Neural cell (in vitro differentiated cells): ENCODE measurements around the gene SP5.

Experiments used
- CTCF ChIP-seq: fragments of 450-650 bp; IDR thresholded peaks from 2 replicates; pipeline ENCODE4 v1.5.1; 2014; ENCODE audit warnings: antibody characterized with exemption, mild to moderate bottlenecking, moderate library complexity; ENCODE audit not compliant: poor library complexity, severe bottlenecking
- EP300 ChIP-seq: fragments of 450-650 bp; conservative IDR thresholded peaks from 2 replicates; pipeline ENCODE4 v1.6.1; 2014; ENCODE audit warnings: antibody characterized with exemption, mild to moderate bottlenecking, moderate library complexity; ENCODE audit not compliant: poor library complexity, severe bottlenecking
- EZH2 ChIP-seq: fragments of 200-600, 300-800 bp; shearing (Covaris generic), sonication (generic); IDR thresholded peaks from 2 replicates; pipeline ENCODE4 v1.6.1; 2014; ENCODE audit warnings: antibody characterized with exemption, low read length, borderline replicate concordance, mild to moderate bottlenecking; ENCODE audit not compliant: insufficient read depth, poor library complexity, severe bottlenecking
- MXI1 ChIP-seq: fragments of 450-650 bp; conservative IDR thresholded peaks from 2 replicates; pipeline ENCODE4 v1.6.1; 2014; ENCODE audit warnings: antibody characterized with exemption, mild to moderate bottlenecking; ENCODE audit not compliant: poor library complexity, severe bottlenecking
- POLR2AphosphoS5 ChIP-seq: IDR thresholded peaks from 2 replicates; pipeline ENCODE4 v1.6.1; 2012
- RAD21 ChIP-seq: fragments of 450-650 bp; conservative IDR thresholded peaks from 2 replicates; pipeline ENCODE4 v1.6.1; 2014; ENCODE audit warnings: antibody characterized with exemption, mild to moderate bottlenecking, moderate library complexity
- SMC3 ChIP-seq: fragments of 450-650 bp; conservative IDR thresholded peaks from 2 replicates; pipeline ENCODE4 v1.6.1; 2014; ENCODE audit warnings: antibody characterized with exemption, mild to moderate bottlenecking, moderate library complexity; ENCODE audit not compliant: poor library complexity
- TAF1 ChIP-seq: IDR thresholded peaks from 2 replicates; pipeline ENCODE4 v1.6.1; 2012; ENCODE audit warnings: low read depth
- TF ChIP-seq, protein P1 (sequence below): IDR thresholded peaks from 2 replicates; pipeline ENCODE4 v1.6.1; 2012; ENCODE audit warnings: borderline replicate concordance

- no peak for TF ChIP-seq POLR2AphosphoS5
- TF ChIP-seq CTCF, result no peak
- TF ChIP-seq EP300, result no peak
- TF ChIP-seq EZH2, result no peak
- TF ChIP-seq TAF1, result no peak
- TF ChIP-seq SMC3, result no peak
- TF ChIP-seq RAD21, result no peak
- TF ChIP-seq MXI1, result no peak
- TF ChIP-seq, protein P1, sequence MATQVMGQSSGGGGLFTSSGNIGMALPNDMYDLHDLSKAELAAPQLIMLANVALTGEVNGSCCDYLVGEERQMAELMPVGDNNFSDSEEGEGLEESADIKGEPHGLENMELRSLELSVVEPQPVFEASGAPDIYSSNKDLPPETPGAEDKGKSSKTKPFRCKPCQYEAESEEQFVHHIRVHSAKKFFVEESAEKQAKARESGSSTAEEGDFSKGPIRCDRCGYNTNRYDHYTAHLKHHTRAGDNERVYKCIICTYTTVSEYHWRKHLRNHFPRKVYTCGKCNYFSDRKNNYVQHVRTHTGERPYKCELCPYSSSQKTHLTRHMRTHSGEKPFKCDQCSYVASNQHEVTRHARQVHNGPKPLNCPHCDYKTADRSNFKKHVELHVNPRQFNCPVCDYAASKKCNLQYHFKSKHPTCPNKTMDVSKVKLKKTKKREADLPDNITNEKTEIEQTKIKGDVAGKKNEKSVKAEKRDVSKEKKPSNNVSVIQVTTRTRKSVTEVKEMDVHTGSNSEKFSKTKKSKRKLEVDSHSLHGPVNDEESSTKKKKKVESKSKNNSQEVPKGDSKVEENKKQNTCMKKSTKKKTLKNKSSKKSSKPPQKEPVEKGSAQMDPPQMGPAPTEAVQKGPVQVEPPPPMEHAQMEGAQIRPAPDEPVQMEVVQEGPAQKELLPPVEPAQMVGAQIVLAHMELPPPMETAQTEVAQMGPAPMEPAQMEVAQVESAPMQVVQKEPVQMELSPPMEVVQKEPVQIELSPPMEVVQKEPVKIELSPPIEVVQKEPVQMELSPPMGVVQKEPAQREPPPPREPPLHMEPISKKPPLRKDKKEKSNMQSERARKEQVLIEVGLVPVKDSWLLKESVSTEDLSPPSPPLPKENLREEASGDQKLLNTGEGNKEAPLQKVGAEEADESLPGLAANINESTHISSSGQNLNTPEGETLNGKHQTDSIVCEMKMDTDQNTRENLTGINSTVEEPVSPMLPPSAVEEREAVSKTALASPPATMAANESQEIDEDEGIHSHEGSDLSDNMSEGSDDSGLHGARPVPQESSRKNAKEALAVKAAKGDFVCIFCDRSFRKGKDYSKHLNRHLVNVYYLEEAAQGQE, result no peak
Measured at GRCh38 chr2:170681311-170681710, 33.8 kb upstream of the SP5 start.
